ENCODE measurements around the gene OBSCN. TPM values are rescaled to one million over a fixed set of nuclear protein-coding genes. Genes with fewer than 3 reads are reported as not detected.

Gene OBSCN
- total and polyA plus RNA-seq, 2 of the 13 experiments (the other 11 are each of a cell fraction or from before 2014, with no cell fraction given), result 0.20 TPM

DNA sequence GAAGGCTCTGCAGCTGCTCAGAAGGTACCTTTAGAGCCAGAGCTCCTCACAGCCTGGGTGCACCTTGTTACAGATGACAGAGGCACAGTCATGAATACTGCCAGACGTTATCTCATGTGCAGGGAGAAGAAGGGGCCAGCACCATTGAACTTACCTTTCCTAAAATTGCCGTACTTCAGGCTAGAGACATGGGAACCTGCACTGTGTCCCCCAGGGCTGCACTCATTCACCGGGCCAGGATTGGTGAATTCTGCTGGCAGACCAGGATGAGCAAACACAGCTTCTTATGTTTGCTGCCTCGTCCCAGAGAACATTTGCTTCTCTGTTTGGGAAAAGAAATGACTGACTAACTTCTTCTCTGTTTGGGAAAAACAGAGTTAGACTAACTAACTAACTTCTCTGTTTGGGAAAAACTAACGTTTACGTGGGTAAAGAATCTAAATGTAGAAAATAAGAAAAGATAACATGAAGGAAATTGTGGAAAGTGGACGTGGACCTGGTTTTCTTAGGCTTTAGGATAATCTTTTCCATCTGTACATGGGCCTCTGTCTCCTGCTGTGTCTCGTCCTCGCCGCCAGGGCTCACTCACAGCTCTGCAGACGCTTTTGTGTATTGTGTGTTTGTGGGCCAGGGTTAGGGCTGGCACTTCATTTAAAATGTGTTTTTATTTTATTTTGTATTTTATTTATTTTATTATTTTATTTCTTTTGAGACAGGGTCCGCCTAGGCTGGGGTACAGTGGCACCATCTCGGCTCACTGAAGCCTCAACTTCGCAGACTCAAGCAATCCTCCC is 9.9 kb downstream of the OBSCN start:
- intact Hi-C loops (cut with micrococcal nuclease; ENCODE audit: unreplicated experiment), result no loop called here
- Histone ChIP-seq H3K4me2 (ENCODE audit: low read depth, low read length) (no peak overlapping the region), H3K4me3 (replicated peaks in 1 of 3; ENCODE audit: insufficient read depth in 1 of 3, low read depth in 2 of 3, low read length in 3 of 3) (no peak overlapping the region), H3K27me3 (ENCODE audit: control insufficient read depth in 1 of 2, insufficient read depth in 2 of 2, low read length in 2 of 2) (peaks cover 3 to 40% of the 10 kb centered on the region in 2 experiments; a peak in 4 of 5 replicates), H3K4me1 (ENCODE audit: insufficient read depth, low read length) (peaks cover 3% of the 10 kb centered on the region; the same call in 1 of the 2 replicates), H3K9me3 (ENCODE audit: low read length) (no peaks in the 10 kb centered on the region), H2AFZ (ENCODE audit: low read length) (no peak overlapping the region), H3K79me2 (ENCODE audit: insufficient read depth, low read length) (no peaks in the 10 kb centered on the region), H4K20me1 (ENCODE audit: insufficient read depth, low read length) (no peaks in the 10 kb centered on the region), H3K27ac (ENCODE audit: extremely low read length, insufficient read depth, low read length) (no peak overlapping the region), H3K36me3 (replicated peaks in 1 of 2; ENCODE audit: control insufficient read depth in 1 of 2, insufficient read depth in 2 of 2, low read length in 2 of 2) (no peaks in the 10 kb centered on the region), H3K9ac (ENCODE audit: insufficient read depth, low read depth, low read length) (no peak overlapping the region)
- POLR2A ChIA-PET, result no interaction called here
- TF ChIP-seq ZBTB8A (CRISPR knock-in tag; IDR thresholded peaks at IDR 0.05; ENCODE audit: borderline replicate concordance, low read depth) (no peak), CHD2 (IDR thresholded peaks at IDR 0.05; ENCODE audit: low read depth, low read length) (no peak), REL (CRISPR knock-in tag; conservative IDR thresholded peaks at IDR 0.05) (no peak), ZNF746 (CRISPR knock-in tag; IDR thresholded peaks at IDR 0.05) (no peak)
- TF ChIP-seq, protein P1, sequence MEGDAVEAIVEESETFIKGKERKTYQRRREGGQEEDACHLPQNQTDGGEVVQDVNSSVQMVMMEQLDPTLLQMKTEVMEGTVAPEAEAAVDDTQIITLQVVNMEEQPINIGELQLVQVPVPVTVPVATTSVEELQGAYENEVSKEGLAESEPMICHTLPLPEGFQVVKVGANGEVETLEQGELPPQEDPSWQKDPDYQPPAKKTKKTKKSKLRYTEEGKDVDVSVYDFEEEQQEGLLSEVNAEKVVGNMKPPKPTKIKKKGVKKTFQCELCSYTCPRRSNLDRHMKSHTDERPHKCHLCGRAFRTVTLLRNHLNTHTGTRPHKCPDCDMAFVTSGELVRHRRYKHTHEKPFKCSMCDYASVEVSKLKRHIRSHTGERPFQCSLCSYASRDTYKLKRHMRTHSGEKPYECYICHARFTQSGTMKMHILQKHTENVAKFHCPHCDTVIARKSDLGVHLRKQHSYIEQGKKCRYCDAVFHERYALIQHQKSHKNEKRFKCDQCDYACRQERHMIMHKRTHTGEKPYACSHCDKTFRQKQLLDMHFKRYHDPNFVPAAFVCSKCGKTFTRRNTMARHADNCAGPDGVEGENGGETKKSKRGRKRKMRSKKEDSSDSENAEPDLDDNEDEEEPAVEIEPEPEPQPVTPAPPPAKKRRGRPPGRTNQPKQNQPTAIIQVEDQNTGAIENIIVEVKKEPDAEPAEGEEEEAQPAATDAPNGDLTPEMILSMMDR (CRISPR knock-in tag; IDR thresholded peaks at IDR 0.05), result 0 out of 2 replicates have a peak, but pooled peaks have one; percentile 13
- ATAC-seq (no peak), DNase-seq (ENCODE audit: low spot score) (no peak), FAIRE-seq (no peak)
- no TSS peak for BruUV-seq (replicated peaks)
- CTCF ChIA-PET (ENCODE audit: low intra/inter-chr PET ratio, low total read pairs), result no interaction called here
- 27% methylated on average over 13 of the region's 14 CpGs for WGBS (ENCODE audit: low lambda C conversion rate)
- in situ Hi-C loops (cut with HindIII; ENCODE audit: extremely low pct_ligation_motif_present, low pct_unique_long_range_greater_than_20kb), result no loop called here
